ENCODE results near the gene PRKAR1A.

- TF ChIP-seq SIN3A (conservative IDR thresholded peaks at IDR 0.05 in 1 of 2, IDR thresholded peaks at IDR 0.05 in 1 of 2; ENCODE audit: low read depth in 1 of 2, low read length in 2 of 2) (no peak), POLR2A (IDR thresholded peaks at IDR 0.05; ENCODE audit: control extremely low read depth in 1 of 2, low read depth in 2 of 2, low read length in 2 of 2) (no peak), CTCF (IDR thresholded peaks at IDR 0.05; ENCODE audit: control extremely low read depth in 1 of 3, insufficient read depth in 1 of 3, low read depth in 1 of 3, low read length in 3 of 3) (no peak), USF2 (IDR thresholded peaks at IDR 0.05; ENCODE audit: low read length) (no peak), SIRT6 (IDR thresholded peaks at IDR 0.05; ENCODE audit: low read length) (no peak), SRF (IDR thresholded peaks at IDR 0.05; ENCODE audit: low read depth, low read length) (no peak), TCF12 (IDR thresholded peaks at IDR 0.05; ENCODE audit: low read depth, low read length) (no peak), YY1 (IDR thresholded peaks at IDR 0.05; ENCODE audit: low read depth, low read length) (no peak), JUN (IDR thresholded peaks at IDR 0.05; ENCODE audit: low read depth, low read length) (no peak), NRF1 (IDR thresholded peaks at IDR 0.05; ENCODE audit: low read depth, low read length) (no peak), POLR2AphosphoS5 (IDR thresholded peaks at IDR 0.05; ENCODE audit: low read depth, low read length) (no peak), GABPA (IDR thresholded peaks at IDR 0.05; ENCODE audit: borderline replicate concordance, insufficient read depth, low read length) (no peak)
These were observed 60.1 kb downstream of the PRKAR1A start for GRCh38 chr17:68572138-68572842.
